Natural killer cell (primary cell): ENCODE measurements around the gene ELOB. TPM values are rescaled to one million over a fixed set of nuclear protein-coding genes. Genes with fewer than 3 reads are reported as not detected.

ENCODE experiments used
- ATAC-seq, 3 donors: fragments of 150-1000 bp in 2 of 3; fragments of 200-7000 bp in 1 of 3; cut with Tn5 transposase; 1 replicate in 1 of 3; 2 replicates in 2 of 3; pipeline ENCODE4 v1.10.0; 2021; ENCODE audit warnings: mild to moderate bottlenecking in 2 of 3, moderate library complexity in 2 of 3
- DNase-seq, 2 donors: peaks; one replicate each; pipeline versions ENCODE4 v3.0.0 to v3.0.0-alpha.2; 2013 to 2021; ENCODE audit warnings: mixed read lengths in 1 of 2
- H3K27ac ChIP-seq: one replicate; pipeline ENCODE4 v1.5.1; 2013; ENCODE audit warnings: mild to moderate bottlenecking, low read length
- H3K27me3 ChIP-seq: one replicate; pipeline ENCODE4 v1.6.1; 2013; ENCODE audit warnings: low read length; ENCODE audit not compliant: control insufficient read depth, insufficient read depth
- H3K36me3 ChIP-seq: one replicate; pipeline ENCODE4 v1.6.1; 2013; ENCODE audit warnings: low read length; ENCODE audit not compliant: control insufficient read depth, insufficient read depth
- H3K4me1 ChIP-seq: one replicate; pipeline ENCODE4 v1.6.1; 2013; ENCODE audit warnings: low read length; ENCODE audit not compliant: control insufficient read depth, insufficient read depth
- H3K4me3 ChIP-seq: one replicate; pipeline ENCODE4 v1.5.1; 2013; ENCODE audit warnings: low read length
- H3K9me3 ChIP-seq: one replicate; pipeline ENCODE4 v1.6.1; 2013; ENCODE audit warnings: low read length; ENCODE audit not compliant: control insufficient read depth, insufficient read depth
- H3K27ac Mint-ChIP-seq, 2 donors: one replicate each; pipeline ENCODE4 v1.8.0; 2022; ENCODE audit warnings: mild to moderate bottlenecking in 2 of 2, mixed read lengths in 2 of 2, moderate library complexity in 1 of 2
- H3K27me3 Mint-ChIP-seq, 2 donors: one replicate each; pipeline ENCODE4 v1.8.0; 2022; ENCODE audit warnings: low read depth in 2 of 2, mixed read lengths in 2 of 2
- H3K36me3 Mint-ChIP-seq: one replicate; pipeline ENCODE4 v1.8.0; 2022; ENCODE audit warnings: mixed read lengths
- H3K4me1 Mint-ChIP-seq, 2 donors: one replicate each; pipeline ENCODE4 v1.8.0; 2022; ENCODE audit warnings: mixed read lengths in 2 of 2
- H3K4me3 Mint-ChIP-seq: one replicate; pipeline ENCODE4 v1.8.0; 2022; ENCODE audit warnings: mild to moderate bottlenecking, moderate library complexity, mixed read lengths
- H3K9me3 Mint-ChIP-seq, 2 donors: one replicate each; pipeline ENCODE4 v1.8.0; 2022; ENCODE audit warnings: mixed read lengths in 2 of 2
- WGBS: methylation state at CpG from one replicate; pipeline ENCODE4 v1.1.7; 2013; ENCODE audit warnings: missing lambda C conversion rate; ENCODE audit not compliant: insufficient coverage; 5-methylcytosine and 5-hydroxymethylcytosine counted together
- intact Hi-C: fragments of 100-400 bp; cut with micrococcal nuclease; formaldehyde crosslinking; loops from one replicate; pipeline ENCODE4 v1.14.2; 2022
- total RNA-seq, 4 donors: library from RNA; stranded (reverse); fragments of 120-200 nt in 1 of 4; gene quantifications; one replicate each; pipeline versions ENCODE4 v1.2.3 to v1.2.4, GENCODE V29; 2013 to 2022
- TF ChIP-seq, protein P1 (sequence below): fragments of 200-600 bp; IDR thresholded peaks from one replicate; pipeline ENCODE4 v1.8.0; 2022; ENCODE audit warnings: antibody characterized with exemption

ELOB gene
- total RNA-seq, 3 donors from 2014 or later (not counting 1 experiment from before 2014, with no cell fraction given): 146 to 207 (median 161) TPM

DNA sequence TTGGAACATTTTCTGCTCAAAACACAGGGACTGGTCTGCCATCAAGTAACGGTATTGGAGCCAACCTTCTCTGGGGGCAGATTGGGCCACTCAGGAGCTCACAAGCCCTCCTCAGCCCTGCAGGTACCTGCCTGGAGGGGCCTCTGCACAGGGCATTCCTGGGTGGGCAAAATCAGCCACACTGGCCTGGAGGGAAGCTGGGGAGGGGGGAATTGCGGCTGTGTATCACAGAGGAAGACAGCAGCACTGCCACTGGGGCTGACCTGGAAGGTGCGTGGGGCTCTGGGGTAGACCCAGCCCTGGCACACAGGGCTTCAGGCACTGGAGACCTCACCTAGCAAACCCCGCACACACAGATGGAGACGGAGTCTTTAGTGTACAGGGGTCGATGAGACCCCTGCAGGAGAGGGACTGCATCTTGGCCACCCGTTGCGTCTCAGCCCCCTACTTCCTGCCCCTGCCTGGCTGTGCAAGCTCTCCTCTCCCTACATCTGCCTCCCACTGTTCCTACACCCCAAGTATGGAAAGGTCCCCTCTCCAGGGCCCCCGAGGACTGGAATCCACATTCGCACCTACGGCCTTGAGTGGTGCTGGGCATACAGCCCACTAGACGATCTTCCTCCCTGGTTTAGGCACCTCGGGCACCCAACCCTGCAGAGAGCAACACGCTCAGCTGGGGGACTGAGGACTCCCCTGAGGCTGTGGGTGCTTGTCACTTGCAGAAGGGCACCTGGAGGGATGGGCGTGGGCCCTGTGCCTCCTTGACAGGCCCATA is 31.8 kb downstream of the ELOB start:
- no peak overlapping the region for H3K27ac Mint-ChIP-seq
- Histone ChIP-seq H3K27ac (no peak overlapping the region), H3K4me3 (no peak overlapping the region), H3K27me3 (no peaks in the 10 kb centered on the region), H3K4me1 (no peaks in the 10 kb centered on the region), H3K9me3 (no peaks in the 10 kb centered on the region), H3K36me3 (no peaks in the 10 kb centered on the region)
- no peaks in the 10 kb centered on the region for H3K4me1 Mint-ChIP-seq
- no peaks in the 10 kb centered on the region for H3K36me3 Mint-ChIP-seq
- intact Hi-C loops: no loop called here
- ATAC-seq (peak in 2 of 3 donors; percentile 13 to 42), DNase-seq (no peak)
- no peak overlapping the region for H3K4me3 Mint-ChIP-seq
- H3K9me3 Mint-ChIP-seq: no peaks in the 10 kb centered on the region
- peaks cover 0 to 2% of the 10 kb centered on the region in 2 donors for H3K27me3 Mint-ChIP-seq
- 87% methylated on average over 14 of the region's 15 CpGs for WGBS
- TF ChIP-seq, protein P1, sequence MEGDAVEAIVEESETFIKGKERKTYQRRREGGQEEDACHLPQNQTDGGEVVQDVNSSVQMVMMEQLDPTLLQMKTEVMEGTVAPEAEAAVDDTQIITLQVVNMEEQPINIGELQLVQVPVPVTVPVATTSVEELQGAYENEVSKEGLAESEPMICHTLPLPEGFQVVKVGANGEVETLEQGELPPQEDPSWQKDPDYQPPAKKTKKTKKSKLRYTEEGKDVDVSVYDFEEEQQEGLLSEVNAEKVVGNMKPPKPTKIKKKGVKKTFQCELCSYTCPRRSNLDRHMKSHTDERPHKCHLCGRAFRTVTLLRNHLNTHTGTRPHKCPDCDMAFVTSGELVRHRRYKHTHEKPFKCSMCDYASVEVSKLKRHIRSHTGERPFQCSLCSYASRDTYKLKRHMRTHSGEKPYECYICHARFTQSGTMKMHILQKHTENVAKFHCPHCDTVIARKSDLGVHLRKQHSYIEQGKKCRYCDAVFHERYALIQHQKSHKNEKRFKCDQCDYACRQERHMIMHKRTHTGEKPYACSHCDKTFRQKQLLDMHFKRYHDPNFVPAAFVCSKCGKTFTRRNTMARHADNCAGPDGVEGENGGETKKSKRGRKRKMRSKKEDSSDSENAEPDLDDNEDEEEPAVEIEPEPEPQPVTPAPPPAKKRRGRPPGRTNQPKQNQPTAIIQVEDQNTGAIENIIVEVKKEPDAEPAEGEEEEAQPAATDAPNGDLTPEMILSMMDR: no peak

DNA sequence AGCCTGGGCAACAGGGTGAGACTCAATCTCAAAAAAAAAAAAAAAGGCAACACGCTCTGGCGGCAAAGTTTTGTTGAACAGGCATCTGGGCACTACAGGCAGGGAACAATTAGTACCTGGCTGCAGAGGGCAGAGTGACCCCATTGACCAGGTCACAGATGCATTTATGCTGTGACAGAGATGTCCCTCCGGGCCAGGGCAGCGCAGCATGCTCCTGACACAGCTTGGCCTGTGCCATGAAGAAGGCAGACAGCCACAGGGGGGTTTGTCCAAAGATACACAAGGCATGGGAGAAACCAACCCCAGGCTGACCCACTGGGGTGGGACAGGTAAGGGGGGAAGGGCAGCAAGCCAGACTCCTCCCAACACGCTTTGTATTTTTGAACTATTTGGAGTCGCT is 32.4 kb downstream of the ELOB start:
- Mint-ChIP-seq H3K27me3 (peaks cover 0 to 2% of the 10 kb centered on the region in 2 donors), H3K4me1 (no peaks in the 10 kb centered on the region), H3K36me3 (no peaks in the 10 kb centered on the region), H3K4me3 (no peak overlapping the region), H3K27ac (no peak overlapping the region), H3K9me3 (no peaks in the 10 kb centered on the region)
- DNase-seq: no peak
- intact Hi-C loops: no loop called here
- Histone ChIP-seq H3K9me3 (no peaks in the 10 kb centered on the region), H3K4me3 (no peak overlapping the region), H3K27ac (no peak overlapping the region), H3K4me1 (no peaks in the 10 kb centered on the region), H3K27me3 (no peaks in the 10 kb centered on the region), H3K36me3 (no peaks in the 10 kb centered on the region)
- ATAC-seq: no peak
- TF ChIP-seq, protein P1: no peak
- 96% methylated on average over 6 of the region's 6 CpGs for WGBS

DNA sequence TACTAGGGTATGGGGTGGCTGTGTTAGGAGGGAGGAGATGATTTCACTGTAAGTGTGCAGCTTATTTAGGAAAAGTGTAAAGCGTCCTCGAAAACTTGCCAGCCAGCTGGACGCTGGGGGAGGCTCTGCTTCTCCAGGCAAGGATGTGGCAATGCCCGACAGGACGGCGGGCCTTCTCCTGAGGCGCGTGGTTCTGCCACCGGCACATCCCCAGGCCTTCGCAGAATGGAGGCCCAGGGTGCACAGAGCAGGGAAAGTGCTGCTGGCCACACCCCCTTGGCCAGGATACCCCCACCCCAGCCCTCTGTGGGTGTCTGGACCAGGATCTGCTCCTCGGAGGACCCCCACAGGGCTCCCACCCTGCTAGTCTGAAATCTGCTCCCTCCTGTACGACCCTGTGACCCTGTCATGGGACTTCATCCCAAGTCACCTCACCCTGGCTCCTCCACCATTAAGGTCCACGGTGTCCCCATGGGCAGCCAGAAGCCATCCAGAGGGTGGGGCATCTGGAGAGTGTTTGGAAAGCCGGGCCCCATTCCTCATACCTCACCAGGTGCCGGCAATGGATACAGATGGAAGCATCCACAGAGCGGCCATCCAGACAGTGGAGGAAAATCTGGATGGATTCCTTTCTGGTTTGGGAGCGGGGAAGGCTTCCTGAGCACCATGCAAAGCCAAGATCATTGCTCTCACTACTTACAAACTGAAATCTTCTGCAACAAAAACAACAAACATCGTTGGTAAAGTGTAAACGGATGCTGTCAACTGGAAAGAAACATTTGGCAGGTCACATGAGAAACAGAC is 33.9 kb downstream of the ELOB start:
- no peak overlapping the region for H3K4me3 ChIP-seq
- Mint-ChIP-seq H3K9me3 (no peaks in the 10 kb centered on the region), H3K4me3 (no peak overlapping the region), H3K36me3 (no peaks in the 10 kb centered on the region), H3K4me1 (no peaks in the 10 kb centered on the region), H3K27ac (no peak overlapping the region), H3K27me3 (peaks cover 0 to 2% of the 10 kb centered on the region in 2 donors)
- no peak overlapping the region for H3K27ac ChIP-seq
- DNase-seq (no peak), ATAC-seq (no peak)
- H3K4me1 ChIP-seq: no peaks in the 10 kb centered on the region
- H3K27me3 ChIP-seq: no peaks in the 10 kb centered on the region
- 94% methylated on average over 18 of the region's 19 CpGs for whole genome bisulfite sequencing
- intact Hi-C loops: no loop called here
- no peaks in the 10 kb centered on the region for H3K36me3 ChIP-seq
- H3K9me3 ChIP-seq: no peaks in the 10 kb centered on the region
- TF ChIP-seq, protein P1: no peak
